Activated CD4-positive, alpha-beta memory T cell treated with anti-CD3 and anti-CD28 coated beads, Interleukin-2, amount 10 ng/mL, durations not matched to agents 7 days and 5 days (primary cell): ENCODE results near the gene TMEM207. TPM values are rescaled to one million over a fixed set of nuclear protein-coding genes. Genes with fewer than 3 reads are reported as not detected.

Source experiments
- CTCF ChIA-PET: fragments of 350-600 bp; sonication (Branson Sonifier 250); formaldehyde crosslinking; loops from one replicate; lab custom pipeline; 2021; ENCODE audit warnings: antibody characterized with exemption, inconsistent platforms; lab: Charles Lee
- POLR2A ChIA-PET: fragments of 350-600 bp; sonication (Branson Sonifier 250); formaldehyde crosslinking; loops from one replicate; lab custom pipeline; 2021; ENCODE audit warnings: antibody characterized with exemption; lab: Charles Lee
- DNase-seq: peaks from one replicate; pipeline ENCODE4 v3.0.0-alpha.2; 2020
- H3K27ac Mint-ChIP-seq: one replicate; pipeline ENCODE4 v1.8.0; 2021; ENCODE audit warnings: mild to moderate bottlenecking, mixed read lengths
- H3K27me3 Mint-ChIP-seq: one replicate; pipeline ENCODE4 v1.8.0; 2021; ENCODE audit warnings: mixed read lengths
- H3K36me3 Mint-ChIP-seq: one replicate; pipeline ENCODE4 v1.8.0; 2021; ENCODE audit warnings: low read depth, mixed read lengths
- H3K4me1 Mint-ChIP-seq: one replicate; pipeline ENCODE4 v1.8.0; 2021; ENCODE audit warnings: mixed read lengths
- H3K4me3 Mint-ChIP-seq: one replicate; pipeline ENCODE4 v1.8.0; 2021; ENCODE audit warnings: mild to moderate bottlenecking, mixed read lengths
- H3K9me3 Mint-ChIP-seq: one replicate; pipeline ENCODE4 v1.8.0; 2021; ENCODE audit warnings: mixed read lengths
- total RNA-seq, 2 experiments: library from RNA; stranded (reverse); gene quantifications; one replicate each; pipeline ENCODE4 v1.2.3, GENCODE V29; 2021

Gene TMEM207
- total RNA-seq, 2 experiments from 2014 or later = not detected

GRCh38 chr3:190399677-190400076 is 50.0 kb downstream of the TMEM207 start:
- H3K36me3 Mint-ChIP-seq = no peaks in the 10 kb centered on the region
- no peaks in the 10 kb centered on the region for H3K4me1 Mint-ChIP-seq
- ChIA-PET CTCF (no interaction called here), POLR2A (no interaction called here)
- H3K27me3 Mint-ChIP-seq = no peaks in the 10 kb centered on the region
- no peaks in the 10 kb centered on the region for H3K9me3 Mint-ChIP-seq
- no peak overlapping the region for H3K27ac Mint-ChIP-seq
- no peak for DNase-seq
- no peak overlapping the region for H3K4me3 Mint-ChIP-seq

GRCh38 chr3:190397889-190398288 is 51.8 kb downstream of the TMEM207 start:
- no peaks in the 10 kb centered on the region for H3K36me3 Mint-ChIP-seq
- CTCF ChIA-PET = no interaction called here
- no peak overlapping the region for H3K4me3 Mint-ChIP-seq
- no peaks in the 10 kb centered on the region for H3K27me3 Mint-ChIP-seq
- no peak overlapping the region for H3K27ac Mint-ChIP-seq
- H3K9me3 Mint-ChIP-seq = no peaks in the 10 kb centered on the region
- no peaks in the 10 kb centered on the region for H3K4me1 Mint-ChIP-seq
- no peak for DNase-seq
- POLR2A ChIA-PET = no interaction called here

DNA sequence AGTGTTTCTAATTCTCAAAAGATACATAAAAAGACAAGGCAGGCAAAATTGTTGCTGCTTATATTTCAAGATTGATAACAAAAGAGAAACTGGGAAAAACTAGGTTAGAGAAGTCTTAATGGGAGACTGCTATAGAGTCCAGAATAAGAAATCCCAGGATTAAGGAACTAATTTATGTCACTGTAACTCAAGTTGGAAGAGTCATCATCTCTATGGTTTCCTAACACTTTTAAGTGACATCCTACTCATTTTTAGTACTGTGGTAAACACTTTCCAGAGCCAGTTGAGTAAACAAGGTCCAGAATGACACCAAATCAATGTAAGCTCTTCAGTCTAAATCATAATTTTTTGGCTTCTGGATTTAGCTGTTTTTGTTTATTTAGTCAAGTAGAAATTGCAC is 53.7 kb downstream of the TMEM207 start:
- Mint-ChIP-seq H3K9me3 (no peaks in the 10 kb centered on the region), H3K4me1 (no peaks in the 10 kb centered on the region), H3K27ac (no peak overlapping the region), H3K36me3 (no peaks in the 10 kb centered on the region), H3K4me3 (no peak overlapping the region), H3K27me3 (no peaks in the 10 kb centered on the region)
- POLR2A ChIA-PET = no interaction called here
- CTCF ChIA-PET = interaction anchor here (1.0 kb wide), 1 partner anchor 18 kb away, joined by 3 read pairs; no protein-coding TSS in a partner anchor
- DNase-seq = no peak

GRCh38 chr3:190388703-190389102 is 61.0 kb downstream of the TMEM207 start:
- Mint-ChIP-seq H3K36me3 (no peaks in the 10 kb centered on the region), H3K27me3 (no peaks in the 10 kb centered on the region), H3K27ac (no peak overlapping the region), H3K9me3 (no peaks in the 10 kb centered on the region), H3K4me1 (no peaks in the 10 kb centered on the region), H3K4me3 (no peak overlapping the region)
- no peak for DNase-seq
- ChIA-PET POLR2A (no interaction called here), CTCF (no interaction called here)

DNA sequence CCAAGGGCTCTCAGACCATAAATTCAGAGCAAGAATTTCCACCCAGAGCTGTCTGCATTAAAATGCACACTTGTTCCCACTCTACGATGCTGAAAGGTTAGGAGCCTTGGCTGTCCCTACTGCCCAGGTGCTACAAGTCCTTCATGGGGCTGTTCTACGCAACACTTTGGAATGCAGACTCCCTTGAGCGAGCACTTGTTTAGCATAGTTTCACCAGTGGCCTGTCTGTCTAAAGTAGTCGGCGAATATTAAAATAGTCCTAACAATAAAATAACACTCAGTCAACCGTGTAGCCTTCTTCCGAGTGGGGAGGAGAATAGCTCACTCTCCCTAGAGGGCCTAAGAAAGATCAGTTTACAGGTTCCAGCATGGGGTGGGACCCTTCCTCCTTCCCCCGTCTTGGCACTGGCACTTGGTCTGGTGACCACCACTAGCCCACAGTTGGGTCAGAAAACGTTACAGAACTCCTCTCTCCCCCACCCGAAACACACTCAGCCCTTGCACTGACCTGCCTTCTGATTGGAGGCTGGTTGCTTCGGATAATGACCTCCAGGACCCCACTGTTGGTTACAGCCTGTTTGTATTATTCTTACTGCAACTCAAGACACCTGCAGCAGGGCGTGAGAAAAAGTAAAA is 62.0 kb downstream of the TMEM207 start, which contains the start of gene CLDN16:
Gene CLDN16 (plus strand): TSS at position 586 of the 636 bp plus-strand sequence. CDS start 167 bp downstream, outside the sequence.
- no peaks in the 10 kb centered on the region for H3K36me3 Mint-ChIP-seq
- CTCF ChIA-PET = interaction anchor here (1.1 kb wide), 1 partner anchor 37 kb away, joined by 3 read pairs; no protein-coding TSS in a partner anchor
- POLR2A ChIA-PET = no interaction called here
- H3K4me1 Mint-ChIP-seq = no peaks in the 10 kb centered on the region
- no peak within 1 kb of the TSS for H3K27ac Mint-ChIP-seq
- no peaks in the 10 kb centered on the region for H3K27me3 Mint-ChIP-seq
- no peak for DNase-seq
- no peak within 1 kb of the TSS for H3K4me3 Mint-ChIP-seq
- no peaks in the 10 kb centered on the region for H3K9me3 Mint-ChIP-seq

- H3K4me3 Mint-ChIP-seq = no peak overlapping the region
- POLR2A ChIA-PET = no interaction called here
These were observed 63.7 kb downstream of the TMEM207 start for GRCh38 chr3:190385731-190386688.

DNA sequence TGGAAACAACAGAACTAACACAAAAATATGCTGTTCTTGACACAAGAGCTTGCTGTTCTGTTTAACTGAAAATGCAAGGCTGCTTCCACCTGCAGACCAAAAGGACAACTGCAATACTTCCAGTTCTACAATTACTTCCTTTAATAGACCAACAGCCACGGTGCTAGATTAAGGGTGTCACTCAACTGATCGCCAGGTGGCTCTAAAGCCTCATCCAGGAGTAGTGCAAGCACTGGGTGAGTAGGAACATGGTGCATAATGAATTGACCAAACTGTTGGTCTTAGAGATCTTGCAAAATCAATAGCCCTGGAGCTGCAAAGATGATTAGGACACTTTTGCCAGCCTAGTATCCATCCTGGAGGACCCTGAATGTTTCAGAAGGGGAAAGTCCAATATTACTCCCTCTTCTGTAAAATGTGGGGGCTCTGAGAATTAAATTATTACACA is 65.4 kb downstream of the TMEM207 start:
- Mint-ChIP-seq H3K27ac (no peak overlapping the region), H3K4me3 (no peak overlapping the region), H3K9me3 (no peaks in the 10 kb centered on the region), H3K27me3 (no peaks in the 10 kb centered on the region), H3K4me1 (no peaks in the 10 kb centered on the region), H3K36me3 (no peaks in the 10 kb centered on the region)
- CTCF ChIA-PET = interaction anchor here (1.1 to 1.4 kb wide), 2 partner anchors 12 to 40 kb away, joined by 3 to 4 read pairs; no protein-coding TSS in a partner anchor
- POLR2A ChIA-PET = no interaction called here
- DNase-seq = no peak

More at GRCh38 chr3:190385731-190386688, 63.7 kb downstream of the TMEM207 start:
- DNase-seq = no peak
- Mint-ChIP-seq H3K36me3 (no peaks in the 10 kb centered on the region), H3K4me1 (no peaks in the 10 kb centered on the region), H3K27ac (no peak overlapping the region), H3K27me3 (no peaks in the 10 kb centered on the region), H3K9me3 (no peaks in the 10 kb centered on the region)
- CTCF ChIA-PET = no interaction called here

GRCh38 chr3:190382082-190382481 is 67.6 kb downstream of the TMEM207 start:
- H3K9me3 Mint-ChIP-seq = no peaks in the 10 kb centered on the region
- H3K27me3 Mint-ChIP-seq = no peaks in the 10 kb centered on the region
- ChIA-PET CTCF (no interaction called here), POLR2A (no interaction called here)
- no peak for DNase-seq
- H3K4me1 Mint-ChIP-seq = no peaks in the 10 kb centered on the region
- no peak overlapping the region for H3K27ac Mint-ChIP-seq
- no peaks in the 10 kb centered on the region for H3K36me3 Mint-ChIP-seq
- no peak overlapping the region for H3K4me3 Mint-ChIP-seq

DNA sequence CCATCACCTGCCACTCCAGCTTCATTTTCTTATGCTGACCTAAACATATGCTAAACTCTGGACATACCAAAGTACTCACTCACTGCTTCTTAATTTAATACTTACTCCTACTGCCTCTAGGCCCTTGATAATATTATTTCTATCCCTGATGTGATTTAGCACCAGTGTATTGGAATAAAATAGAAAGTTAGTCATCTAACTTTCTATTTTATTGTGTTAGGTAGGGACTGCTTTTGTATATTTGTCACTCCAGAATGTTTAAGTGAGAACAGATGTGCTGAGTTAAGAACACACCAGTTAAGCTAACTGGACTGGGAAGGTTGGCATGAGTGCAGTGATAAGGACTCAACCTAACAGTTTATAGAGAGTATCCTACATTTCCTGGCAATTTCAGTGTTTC is 68.3 kb downstream of the TMEM207 start:
- no peak overlapping the region for H3K27ac Mint-ChIP-seq

GRCh38 chr3:190380184-190380583 is 69.5 kb downstream of the TMEM207 start:
- no peaks in the 10 kb centered on the region for H3K4me1 Mint-ChIP-seq
- CTCF ChIA-PET = no interaction called here
- no peaks in the 10 kb centered on the region for H3K36me3 Mint-ChIP-seq
- H3K27ac Mint-ChIP-seq = no peak overlapping the region
- H3K9me3 Mint-ChIP-seq = no peaks in the 10 kb centered on the region
- no peak overlapping the region for H3K4me3 Mint-ChIP-seq
- no peak for DNase-seq
- POLR2A ChIA-PET = no interaction called here
- H3K27me3 Mint-ChIP-seq = peaks cover 11% of the 10 kb centered on the region

More for the DNA sequence above, 68.3 kb downstream of the TMEM207 start:
- ChIA-PET CTCF (no interaction called here), POLR2A (no interaction called here)
- H3K27me3 Mint-ChIP-seq = peaks cover 5% of the 10 kb centered on the region
- H3K4me1 Mint-ChIP-seq = no peaks in the 10 kb centered on the region
- H3K4me3 Mint-ChIP-seq = no peak overlapping the region
- no peaks in the 10 kb centered on the region for H3K36me3 Mint-ChIP-seq
- no peaks in the 10 kb centered on the region for H3K9me3 Mint-ChIP-seq
- no peak for DNase-seq

Other genes with a start within 250 kb of the TMEM207 start
- not detected for gene CLDN1, start 127.5 kb downstream of the TMEM207 start, total RNA-seq
- not detected for gene CLDN16, start 61.7 kb downstream of the TMEM207 start, total RNA-seq
- gene IL1RAP, start 64.2 kb upstream of the TMEM207 start, total RNA-seq = 10 to 100 TPM; 14.2 to 15.2 TPM